Activated CD4-positive, alpha-beta T cell treated with anti-CD3 and anti-CD28 coated beads for 4 hours (primary cell): ENCODE results near the gene BCO1.
"Not testable (repeated sequence)": the region's sequence is repeated elsewhere in the genome, so short reads cannot be mapped to it uniquely, and the experiment has no call there.

Source experiments
- DNase-seq, 2 donors: peaks; one replicate each; pipeline ENCODE4 v3.0.0-alpha.2; 2020

BCO1 gene

DNA sequence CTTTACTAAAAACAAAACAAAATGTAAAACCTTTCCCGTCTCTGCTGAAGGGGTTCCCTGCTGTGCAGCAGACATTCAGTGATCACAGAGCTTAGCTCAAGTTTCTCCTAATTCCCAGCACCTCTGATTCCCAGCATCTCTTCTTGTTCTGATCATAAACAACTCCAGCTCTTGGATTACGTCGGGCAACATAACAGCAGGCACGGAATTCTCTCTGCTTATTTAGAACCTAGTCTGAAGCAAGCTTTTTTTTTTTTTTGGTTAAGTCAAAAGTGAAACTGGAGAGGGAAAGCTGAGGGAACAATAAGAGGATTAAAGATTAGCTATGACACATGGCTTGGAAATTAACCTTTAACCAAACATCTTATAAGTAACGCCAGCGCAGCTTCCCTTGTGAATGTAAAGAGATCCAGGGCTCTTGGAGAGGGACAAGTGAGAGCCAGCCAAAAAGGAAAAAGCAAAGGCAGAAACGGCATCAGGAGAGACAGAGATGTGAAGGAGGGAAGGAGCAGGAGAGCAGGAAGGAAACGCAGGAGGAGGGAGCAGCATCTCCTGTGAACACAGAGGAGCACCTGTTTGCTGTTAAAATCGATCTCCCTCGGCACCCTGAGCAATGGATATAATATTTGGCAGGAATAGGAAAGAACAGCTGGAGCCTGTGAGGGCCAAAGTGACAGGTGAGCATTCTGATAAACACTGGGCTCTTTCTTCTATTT lies at the start of gene BCO1:
TSS of gene BCO1 (plus strand) at position 394 of the 716 bp plus-strand sequence. CDS start at position 614, 220 bp downstream.
- no peak for DNase-seq

GRCh38 chr16:81189100-81189664 lies 49.3 kb upstream of the BCO1 start:
- no peak for DNase-seq

GRCh38 chr16:81190667-81191066 lies 47.8 kb upstream of the BCO1 start:
- no peak for DNase-seq

DNA sequence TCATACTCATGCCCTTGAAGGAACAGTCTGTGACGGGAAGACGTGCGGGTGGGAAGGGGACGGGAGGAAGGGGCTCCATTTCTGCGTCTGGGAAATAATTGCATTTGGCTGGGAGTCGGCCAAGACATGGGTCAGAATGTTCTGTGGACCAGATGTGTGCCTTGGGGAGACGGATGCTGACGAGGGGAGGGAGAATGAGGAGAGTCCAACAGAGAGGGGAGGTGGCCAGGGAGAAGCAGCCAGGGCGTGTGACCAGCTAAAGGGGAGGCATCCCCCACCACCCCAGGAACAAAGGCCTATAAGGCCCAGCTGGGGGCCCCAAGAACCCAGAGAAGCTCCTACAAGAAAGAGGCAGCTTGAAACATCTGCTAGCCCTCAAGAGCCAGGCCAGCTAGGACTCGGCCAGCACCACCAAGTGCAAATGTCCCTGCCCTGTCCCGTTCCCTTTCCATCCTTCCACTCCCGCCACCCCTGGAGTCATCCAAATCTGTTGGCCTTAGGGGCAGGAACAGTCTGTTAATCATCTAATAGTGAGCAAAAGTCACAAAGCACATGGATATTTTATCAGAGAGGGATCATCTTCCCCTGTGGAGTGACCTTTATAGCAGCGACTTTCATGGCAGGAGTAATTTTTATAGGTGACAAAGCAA lies 42.5 kb upstream of the BCO1 start:
- no peak for DNase-seq

DNA sequence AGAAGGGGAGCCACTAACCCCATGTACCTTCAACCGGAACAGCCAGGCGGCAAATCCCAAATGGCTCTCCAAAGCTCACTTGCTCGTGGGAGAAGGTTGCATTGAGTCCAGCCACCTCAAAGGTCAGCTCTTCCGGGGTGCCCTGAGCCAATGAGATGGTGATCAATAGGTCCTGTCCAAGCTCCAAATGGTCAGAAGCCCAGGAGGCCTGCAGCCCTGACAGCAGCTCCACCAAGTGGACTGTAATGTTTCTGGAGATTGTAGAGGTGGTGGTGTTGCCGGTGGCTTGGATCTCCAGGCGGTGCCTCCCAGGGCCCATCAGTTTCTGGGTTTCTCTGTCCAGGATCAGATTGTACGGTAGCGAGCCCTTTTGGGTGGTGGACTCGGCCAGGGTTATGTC lies 39.9 kb upstream of the BCO1 start:
- no peak for DNase-seq

DNA sequence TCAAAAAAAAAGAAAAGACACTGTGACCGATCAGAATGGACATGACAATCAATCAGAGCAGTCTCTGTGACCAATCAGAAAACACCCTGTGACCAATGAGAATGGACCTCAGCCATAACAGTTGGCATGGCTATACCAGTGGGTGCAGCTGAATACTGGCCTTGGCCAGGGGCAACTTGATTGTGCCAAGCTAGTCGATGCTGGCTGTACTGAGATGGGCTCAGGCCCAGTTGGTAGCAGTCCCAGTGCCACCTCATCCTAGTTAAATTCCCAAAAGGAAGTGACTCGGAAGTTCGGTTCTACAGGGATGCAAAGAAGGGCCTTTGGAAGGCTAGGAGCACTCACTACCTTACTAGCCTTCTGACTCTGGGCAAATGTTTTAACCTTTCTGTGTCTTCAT lies 37.2 kb upstream of the BCO1 start:
- DNase-seq, result no peak

DNA sequence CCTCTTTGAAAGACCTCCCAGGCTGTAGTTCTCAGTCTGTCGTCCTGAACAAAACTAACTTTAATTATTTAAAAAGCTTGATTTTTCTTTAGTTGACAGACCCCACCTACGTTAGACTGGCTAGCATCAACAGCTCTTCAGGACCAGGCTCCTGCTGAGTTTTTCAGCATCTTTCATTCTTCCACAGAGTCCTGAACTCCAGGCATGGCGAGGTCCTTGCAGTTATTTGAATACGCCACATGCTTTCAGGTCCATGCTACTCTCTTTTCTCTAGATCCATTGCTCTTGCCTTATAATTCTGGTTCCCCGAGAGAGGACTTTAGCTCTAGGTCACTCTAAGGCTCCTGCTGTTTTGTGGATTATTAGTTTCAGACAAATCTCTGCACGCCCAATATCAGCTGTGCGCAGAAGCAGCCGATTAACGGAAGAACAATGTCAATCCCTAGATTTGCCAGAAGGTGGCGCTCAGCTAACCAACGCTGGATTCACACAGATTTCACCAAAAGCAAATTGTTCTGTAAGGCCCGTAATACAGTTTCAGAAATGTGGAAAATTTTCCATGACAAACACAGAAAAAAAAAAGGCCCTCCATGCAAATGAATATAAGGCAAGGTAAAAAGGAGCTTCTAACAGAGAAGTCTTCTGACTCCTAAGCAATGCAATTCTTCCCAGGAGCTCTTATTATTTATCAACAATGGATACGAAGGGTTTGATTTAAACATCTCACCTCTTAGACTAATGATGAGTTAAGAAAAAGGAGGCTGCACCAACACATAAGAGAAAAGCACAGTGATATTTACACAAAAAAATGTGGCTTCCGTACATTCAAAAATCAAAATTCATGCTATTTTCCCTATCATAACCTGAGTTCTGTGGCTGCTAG lies 33.5 kb upstream of the BCO1 start:
- peak; percentile 20 to 39 for DNase-seq

DNA sequence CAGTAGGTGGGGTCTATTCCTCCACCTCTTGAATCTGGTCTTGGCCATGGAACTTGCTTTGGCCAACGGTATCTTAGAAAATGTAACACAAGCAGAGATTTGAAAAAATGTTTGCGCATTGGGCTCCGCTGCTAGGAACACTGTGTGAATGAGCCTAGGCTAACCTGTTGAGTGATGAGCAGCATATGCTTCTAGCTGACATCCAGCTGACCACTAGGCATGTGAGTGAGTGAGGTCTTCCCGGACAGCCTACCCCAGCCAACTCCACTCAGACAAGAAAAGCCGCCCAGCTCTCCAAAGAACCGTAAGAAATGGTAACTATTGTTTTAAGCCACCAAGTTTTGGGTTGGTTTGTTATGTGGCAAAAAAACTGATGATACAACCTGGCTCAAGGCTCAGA lies 31.4 kb upstream of the BCO1 start:
- DNase-seq, result no peak

DNA sequence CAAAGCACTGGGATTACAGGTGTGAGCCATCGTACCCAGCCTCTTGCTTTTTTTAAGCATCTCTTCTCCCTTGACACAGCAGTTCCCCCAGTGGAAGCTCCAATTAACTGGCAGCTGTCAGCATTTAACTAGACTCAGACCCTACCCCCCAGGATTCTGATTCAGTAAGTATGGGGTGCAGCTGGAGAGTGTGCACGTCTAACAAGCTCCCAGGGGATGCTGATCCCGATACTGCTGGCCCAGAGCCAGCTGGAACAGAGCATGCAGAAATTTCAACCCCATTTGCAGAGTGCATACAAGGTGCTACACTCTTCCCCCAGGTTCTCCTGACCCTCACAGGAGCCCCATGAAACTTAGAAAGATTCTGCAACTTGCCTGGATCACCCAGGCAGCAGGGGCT lies 27.7 kb upstream of the BCO1 start:
- DNase-seq, result no peak

DNA sequence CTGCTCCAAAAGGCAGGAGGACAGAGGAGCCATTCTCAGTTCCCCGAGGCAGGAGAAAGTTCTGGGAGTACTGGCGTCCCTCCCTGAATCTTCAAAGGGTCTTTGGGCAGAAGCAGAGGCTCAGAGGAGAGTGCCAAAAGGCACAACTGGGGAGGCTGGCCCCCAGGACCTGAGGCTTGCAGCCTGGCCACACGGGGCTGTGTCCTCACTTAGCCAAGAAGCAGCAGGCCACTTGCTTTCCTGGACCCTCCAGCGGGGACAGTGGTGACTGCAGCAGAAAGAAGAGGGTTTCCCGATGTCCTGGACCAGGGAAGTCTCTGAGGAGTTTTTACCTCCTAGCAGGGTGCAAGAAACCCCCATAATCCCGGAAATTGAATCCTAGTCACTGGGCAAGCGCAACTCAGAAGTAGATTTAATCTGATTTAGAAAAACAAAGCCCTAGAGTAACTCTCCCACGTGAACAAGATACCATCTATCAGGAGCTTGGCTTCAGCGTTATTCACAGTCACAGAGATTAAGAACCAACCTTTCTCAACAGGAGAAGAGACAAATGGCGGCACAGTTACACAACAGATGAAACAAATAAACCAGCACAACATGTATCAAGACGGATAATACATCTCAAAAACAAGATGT lies 25.5 kb upstream of the BCO1 start:
- DNase-seq, result no peak

GRCh38 chr16:81214745-81215166 lies 23.7 kb upstream of the BCO1 start:
- no peak for DNase-seq

DNA sequence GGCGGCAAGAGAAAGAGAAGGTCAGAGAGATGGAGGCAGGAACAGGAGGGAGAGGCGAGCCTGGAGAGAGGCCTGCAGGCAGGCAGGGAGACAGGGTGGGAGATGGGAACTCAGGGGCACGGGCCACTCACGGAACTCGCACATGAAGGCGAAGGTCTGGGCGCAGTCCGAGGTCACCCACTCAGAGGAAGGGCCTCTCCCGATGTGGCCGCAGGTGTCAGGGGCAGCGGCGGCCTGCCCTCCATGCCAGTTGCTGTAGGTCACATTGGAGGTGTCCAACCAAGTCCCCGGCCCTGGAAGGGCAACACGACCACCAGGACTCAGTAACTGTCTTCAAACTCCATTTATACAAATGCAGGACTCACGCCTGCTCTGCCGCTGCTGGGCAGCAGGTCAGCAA lies 22.4 kb upstream of the BCO1 start:
- no peak for DNase-seq

GRCh38 chr16:81216706-81217105 lies 21.8 kb upstream of the BCO1 start:
- DNase-seq, result no peak

DNA sequence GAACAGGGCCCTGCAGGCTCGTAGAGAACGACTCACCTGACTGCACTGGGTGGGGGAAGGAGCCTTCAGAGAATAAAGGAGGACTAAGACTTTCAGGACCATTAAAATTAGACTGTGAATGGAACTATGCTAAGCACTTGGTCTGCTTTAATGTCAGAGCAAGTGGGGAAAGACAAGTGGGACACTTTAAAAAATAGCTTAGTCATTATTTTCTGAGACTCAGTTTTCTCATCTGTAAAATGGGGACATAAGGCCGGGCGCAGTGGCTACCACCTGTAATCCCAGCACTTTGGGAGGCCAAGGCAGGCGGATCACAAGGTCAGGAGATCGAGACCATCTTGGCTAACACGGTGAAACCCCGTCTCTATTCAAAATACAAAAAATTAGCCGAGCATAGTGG lies 19.3 kb upstream of the BCO1 start:
- no peak for DNase-seq

- DNase-seq, result no peak
Observed at GRCh38 chr16:81220349-81220748, 18.1 kb upstream of the BCO1 start.

DNA sequence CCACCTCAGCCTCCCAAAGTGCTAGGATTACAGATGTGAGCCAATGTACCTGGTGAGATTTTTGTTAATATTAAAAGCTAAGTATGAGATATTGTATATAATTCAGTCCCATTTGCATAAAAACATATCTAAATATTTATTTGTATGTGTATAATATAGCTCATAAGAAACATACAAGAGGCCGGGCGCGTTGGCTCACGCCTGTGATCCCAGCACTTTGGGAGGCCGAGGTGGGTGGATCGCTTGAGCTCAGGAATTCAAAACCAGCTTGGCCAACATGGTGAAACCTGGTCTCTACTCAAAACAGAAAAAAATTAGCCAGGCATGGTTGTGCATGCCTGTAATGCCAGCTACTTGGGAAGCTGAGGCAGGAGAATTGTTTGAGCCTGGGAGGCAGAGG lies 16.8 kb upstream of the BCO1 start:
- no peak for DNase-seq

DNA sequence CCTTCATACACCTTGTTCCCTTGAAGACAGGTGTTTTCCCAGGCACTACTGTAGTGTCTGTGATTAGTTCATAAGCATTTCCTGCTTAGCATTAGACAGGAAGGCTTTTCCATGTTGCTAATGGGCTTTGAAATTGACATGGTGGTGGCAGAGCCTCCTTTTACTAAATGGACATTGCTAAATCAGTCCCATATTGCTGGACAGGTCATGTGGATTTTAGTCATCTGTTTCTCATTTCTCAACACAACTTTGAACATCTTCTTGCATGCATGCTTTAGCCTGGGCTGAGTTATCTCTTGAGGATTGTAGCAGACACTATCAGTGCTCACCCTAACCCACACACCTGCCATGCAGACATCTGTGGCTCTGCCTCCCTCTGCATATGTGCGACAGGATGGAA lies 13.7 kb upstream of the BCO1 start:
- DNase-seq, result no peak

- not testable (repeated sequence) for DNase-seq
Observed at GRCh38 chr16:81225697-81226096, 12.8 kb upstream of the BCO1 start.

DNA sequence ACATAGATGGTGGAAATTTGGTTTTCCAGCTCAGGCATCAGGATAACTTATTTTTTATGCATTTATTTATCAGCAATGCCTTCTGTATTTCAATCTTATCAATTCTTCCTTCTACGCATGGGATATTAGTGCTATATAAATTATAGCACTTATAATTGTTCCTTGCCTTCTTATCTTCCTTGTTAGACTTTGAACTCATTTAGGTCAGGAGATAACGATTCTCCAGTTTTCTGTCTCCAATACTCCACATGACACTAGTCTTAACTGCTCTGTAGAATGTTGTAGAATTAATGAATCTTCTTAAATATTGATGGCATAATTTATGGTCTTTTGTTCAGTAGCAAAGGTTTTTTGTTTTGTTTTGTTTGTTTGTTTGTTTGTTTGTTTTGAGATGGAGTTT lies 10.7 kb upstream of the BCO1 start:
- no peak for DNase-seq

DNA sequence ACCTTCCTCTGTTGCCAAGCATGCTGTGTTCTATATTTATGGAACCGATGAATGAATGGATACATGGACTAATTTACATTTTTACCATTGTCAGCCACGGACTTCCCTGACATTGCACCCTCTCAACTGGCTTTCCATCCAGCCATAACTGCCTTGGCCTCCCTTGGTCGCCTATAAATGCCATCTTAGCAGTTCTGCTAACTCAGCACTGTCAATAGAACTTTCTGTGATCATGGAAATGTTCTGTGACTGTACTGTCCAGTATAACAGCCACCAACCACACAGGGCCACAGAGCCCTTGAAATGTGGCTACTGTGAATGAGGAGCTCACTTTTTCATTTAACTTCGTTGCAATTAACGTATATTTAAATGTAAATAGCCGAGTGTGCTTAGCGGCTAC lies 8.7 kb upstream of the BCO1 start:
- DNase-seq, result no peak

DNA sequence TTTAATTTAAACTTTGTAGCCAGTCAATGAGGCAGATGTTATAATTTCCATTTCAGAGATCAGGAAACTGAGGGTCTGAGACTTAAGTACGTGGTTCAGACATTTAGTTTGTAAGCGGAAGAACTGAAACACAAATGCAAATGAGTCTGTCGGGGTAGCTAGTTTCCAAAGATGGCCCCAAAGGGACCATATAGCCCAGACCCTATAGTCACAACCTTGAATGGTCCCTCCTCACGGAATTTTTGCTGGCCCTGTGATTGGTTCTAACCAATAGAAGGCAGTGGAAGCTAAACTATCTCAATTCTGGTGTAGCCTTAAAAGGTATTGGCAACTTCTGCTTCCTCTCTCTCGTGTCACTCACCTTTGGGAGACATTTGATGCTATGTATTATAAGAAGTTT lies 7.5 kb upstream of the BCO1 start:
- DNase-seq, result no peak

DNA sequence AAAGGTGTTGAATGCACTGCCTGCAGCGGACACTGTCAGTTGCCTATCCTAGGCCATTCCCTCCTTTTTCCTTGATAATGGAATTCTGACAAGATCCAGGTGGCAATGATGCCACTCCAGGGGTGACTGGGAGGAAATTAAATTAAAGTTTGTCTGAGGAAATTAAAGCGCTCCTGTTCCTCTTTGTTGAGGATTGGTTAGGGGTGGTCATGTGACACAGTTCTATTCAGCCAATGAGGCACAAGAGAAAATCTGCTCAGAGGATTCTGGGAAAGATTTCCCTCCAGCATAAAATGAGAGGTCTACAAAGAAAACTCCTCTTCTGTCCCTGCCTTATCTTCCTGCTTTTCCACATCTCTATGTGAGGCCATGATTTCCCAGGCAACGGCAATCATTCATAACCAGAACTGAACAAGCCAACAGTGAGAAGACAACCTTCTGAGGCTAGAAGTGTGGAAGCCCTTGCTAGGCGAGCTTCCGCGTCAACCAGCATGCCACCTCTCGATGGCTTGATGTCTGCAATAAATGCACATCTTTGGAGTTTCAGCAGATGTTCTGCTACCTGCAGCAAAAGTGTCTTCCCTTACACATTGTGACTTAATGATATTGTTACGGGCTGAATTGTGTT lies 5.6 kb upstream of the BCO1 start:
- DNase-seq, result no peak

DNA sequence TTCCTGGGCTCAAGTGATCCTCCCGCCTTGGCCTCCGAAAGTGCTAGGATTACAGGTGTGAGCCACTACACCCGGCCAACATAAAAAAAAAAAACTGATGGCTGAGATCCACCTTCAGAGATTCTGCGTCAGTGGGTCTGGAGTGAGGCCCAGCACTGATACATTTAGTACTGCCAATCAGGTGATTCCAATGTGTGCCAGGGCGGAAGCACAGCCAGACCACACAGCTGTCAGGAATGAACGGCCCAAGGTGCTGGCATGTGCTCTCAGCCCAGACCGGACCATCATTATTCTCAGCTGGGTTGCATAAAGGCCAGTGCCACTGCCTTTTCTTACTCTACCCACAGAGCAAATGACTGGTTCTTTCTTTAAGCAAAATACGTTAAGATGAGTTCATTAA lies 1.2 kb upstream of the BCO1 start:
- no peak for DNase-seq
